T-helper 2 cell (primary cell): Measurements from ENCODE around the gene KLHL6.

Experiments used
- DNase-seq, 5 experiments: peaks; one replicate each; pipeline versions ENCODE4 v3.0.0 to v3.0.0-alpha.2; 2012 to 2022

The KLHL6 gene

GRCh38 chr3:183563536-183563874 is 8.0 kb upstream of the KLHL6 start:
- DNase-seq, result no peak

GRCh38 chr3:183560607-183561006 is 5.1 kb upstream of the KLHL6 start:
- DNase-seq, result peak in 1 of 5 experiments; percentile 50

GRCh38 chr3:183558495-183558894 is 3.0 kb upstream of the KLHL6 start:
- no peak for DNase-seq

GRCh38 chr3:183556722-183557121 is 1.2 kb upstream of the KLHL6 start:
- DNase-seq, result no peak

GRCh38 chr3:183554377-183554776 is 1.1 kb downstream of the KLHL6 start:
- DNase-seq, result peak in 1 of 5 experiments; percentile 43

- peak in 1 of 5 experiments; percentile 28 for DNase-seq
Observed at GRCh38 chr3:183553334-183554026, 2.0 kb downstream of the KLHL6 start.

- peak in 2 of 5 experiments; percentile 26 to 76 for DNase-seq
Observed at GRCh38 chr3:183551930-183552329, 3.6 kb downstream of the KLHL6 start.

- DNase-seq, result no peak
Observed at GRCh38 chr3:183548262-183548769, 7.2 kb downstream of the KLHL6 start.

GRCh38 chr3:183546625-183547024 is 8.9 kb downstream of the KLHL6 start:
- no peak for DNase-seq

GRCh38 chr3:183545708-183546107 is 9.8 kb downstream of the KLHL6 start:
- DNase-seq, result no peak

- no peak for DNase-seq
Observed at GRCh38 chr3:183542355-183542754, 13.2 kb downstream of the KLHL6 start.

GRCh38 chr3:183541738-183542137 is 13.8 kb downstream of the KLHL6 start:
- DNase-seq, result peak in 1 of 5 experiments; percentile 22

GRCh38 chr3:183541235-183541655 is 14.3 kb downstream of the KLHL6 start:
- DNase-seq, result no peak

- no peak for DNase-seq
Observed at GRCh38 chr3:183540501-183541234, 14.8 kb downstream of the KLHL6 start.

- no peak for DNase-seq
Observed at GRCh38 chr3:183539811-183540210, 15.7 kb downstream of the KLHL6 start.

- DNase-seq, result no peak
Observed at GRCh38 chr3:183538486-183538885, 17.0 kb downstream of the KLHL6 start.

GRCh38 chr3:183537295-183537730 is 18.2 kb downstream of the KLHL6 start:
- DNase-seq, result no peak

- peak in 1 of 5 experiments; percentile 31 for DNase-seq
Observed at GRCh38 chr3:183536238-183536880, 19.1 kb downstream of the KLHL6 start.

- DNase-seq, result no peak
Observed at GRCh38 chr3:183534249-183534648, 21.3 kb downstream of the KLHL6 start.

GRCh38 chr3:183533412-183534132 is 21.9 kb downstream of the KLHL6 start:
- DNase-seq, result no peak

GRCh38 chr3:183532620-183533411 is 22.7 kb downstream of the KLHL6 start:
- no peak for DNase-seq

- no peak for DNase-seq
Observed at GRCh38 chr3:183529717-183530116, 25.8 kb downstream of the KLHL6 start.
